ENCODE results near the gene MED9. TPM values are rescaled to one million over a fixed set of nuclear protein-coding genes. Genes with fewer than 3 reads are reported as not detected.
"Not testable (repeated sequence)": the region's sequence is repeated elsewhere in the genome, so short reads cannot be mapped to it uniquely, and the experiment has no call there.

MED9 gene
- polyA plus RNA-seq, 4 donors: 20.9 to 23.5 (median 22.3) TPM

- no peak for DNase-seq (ENCODE audit: low read depth in 4 of 4, low spot score in 2 of 4)
Measured at GRCh38 chr17:17454276-17454675, 22.5 kb upstream of the MED9 start.

GRCh38 chr17:17454700-17455099, 22.1 kb upstream of the MED9 start:
- DNase-seq (ENCODE audit: low read depth in 4 of 4, low spot score in 2 of 4): not testable (repeated sequence)

DNA sequence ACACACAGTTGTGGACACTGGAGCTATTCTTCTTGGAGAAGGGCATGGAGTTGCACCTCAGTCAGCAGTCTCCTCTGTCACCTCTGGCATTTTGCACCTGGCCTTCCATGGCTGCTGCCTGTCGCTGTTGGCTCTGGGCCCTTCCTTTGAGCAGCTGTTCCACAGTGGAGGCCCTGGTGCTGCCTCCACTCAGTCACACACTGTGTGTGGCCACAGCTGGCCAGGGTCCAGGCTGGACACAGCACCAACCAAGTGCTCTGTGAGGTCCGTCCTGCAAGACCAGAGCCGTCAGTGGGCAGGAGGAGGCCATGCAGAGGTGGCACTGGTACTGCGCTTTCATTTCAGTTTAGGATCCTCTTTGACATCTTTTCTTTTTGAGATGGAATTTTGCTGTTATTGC, 21.6 kb upstream of the MED9 start:
- no peak for DNase-seq (ENCODE audit: low read depth in 4 of 4, low spot score in 2 of 4)

DNA sequence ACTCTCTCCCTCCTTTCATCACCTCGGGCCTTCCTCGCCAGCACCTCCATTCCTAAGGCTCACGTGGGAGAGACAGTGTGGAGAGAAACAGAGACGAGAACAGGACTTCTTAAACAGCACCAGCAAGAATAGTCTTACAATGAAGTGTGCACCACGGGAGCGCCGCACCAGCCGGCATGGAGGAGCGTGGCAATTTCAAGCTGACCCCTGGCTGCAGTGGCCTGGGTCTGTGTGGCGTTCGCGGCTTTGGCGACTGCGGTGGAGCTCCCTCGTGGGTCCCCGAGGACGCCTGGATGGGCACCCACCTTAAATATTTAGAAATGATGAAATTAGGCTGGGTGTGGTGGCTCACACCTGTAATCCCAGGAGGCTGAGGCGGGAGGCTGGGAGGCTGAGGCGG, 20.5 kb upstream of the MED9 start:
- DNase-seq (ENCODE audit: low read depth in 4 of 4, low spot score in 2 of 4): no peak

DNA sequence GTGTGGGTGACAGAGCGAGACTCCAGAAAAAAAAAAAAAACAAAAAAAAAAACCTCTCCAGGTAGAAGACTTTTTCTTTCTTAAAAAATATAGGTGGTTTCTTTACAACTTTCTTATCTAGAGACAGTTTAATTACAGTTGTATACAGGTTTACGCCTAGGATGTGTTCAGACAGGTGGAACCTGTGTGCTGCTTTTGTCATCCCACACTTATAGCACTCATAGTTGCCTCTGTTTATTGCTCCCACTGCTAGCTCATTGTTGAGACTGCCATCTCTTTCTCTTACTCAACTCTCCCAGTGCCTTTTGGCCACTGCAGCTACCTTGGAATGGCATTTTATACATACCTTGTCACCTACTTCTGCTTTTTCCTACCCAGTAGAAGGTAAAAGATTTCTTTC, 19.1 kb upstream of the MED9 start:
- no peak for DNase-seq (ENCODE audit: low read depth in 4 of 4, low spot score in 2 of 4)

DNA sequence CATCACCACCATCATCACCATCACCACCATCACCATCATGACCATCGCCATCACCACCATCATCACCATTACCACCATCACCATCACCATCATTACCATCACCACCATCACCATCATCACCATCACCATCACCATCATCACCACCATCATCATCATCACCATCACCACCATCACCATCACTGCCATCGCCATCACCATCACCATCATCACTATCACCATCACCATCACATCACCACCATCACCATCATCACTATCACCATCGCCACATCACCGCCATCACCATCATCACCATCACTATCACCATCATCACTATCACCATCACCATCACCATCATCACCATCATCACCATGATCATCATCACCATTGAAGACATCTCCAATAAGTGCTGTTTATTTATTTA, 16.8 kb upstream of the MED9 start:
- DNase-seq (ENCODE audit: low read depth in 4 of 4, low spot score in 2 of 4): no peak

DNA sequence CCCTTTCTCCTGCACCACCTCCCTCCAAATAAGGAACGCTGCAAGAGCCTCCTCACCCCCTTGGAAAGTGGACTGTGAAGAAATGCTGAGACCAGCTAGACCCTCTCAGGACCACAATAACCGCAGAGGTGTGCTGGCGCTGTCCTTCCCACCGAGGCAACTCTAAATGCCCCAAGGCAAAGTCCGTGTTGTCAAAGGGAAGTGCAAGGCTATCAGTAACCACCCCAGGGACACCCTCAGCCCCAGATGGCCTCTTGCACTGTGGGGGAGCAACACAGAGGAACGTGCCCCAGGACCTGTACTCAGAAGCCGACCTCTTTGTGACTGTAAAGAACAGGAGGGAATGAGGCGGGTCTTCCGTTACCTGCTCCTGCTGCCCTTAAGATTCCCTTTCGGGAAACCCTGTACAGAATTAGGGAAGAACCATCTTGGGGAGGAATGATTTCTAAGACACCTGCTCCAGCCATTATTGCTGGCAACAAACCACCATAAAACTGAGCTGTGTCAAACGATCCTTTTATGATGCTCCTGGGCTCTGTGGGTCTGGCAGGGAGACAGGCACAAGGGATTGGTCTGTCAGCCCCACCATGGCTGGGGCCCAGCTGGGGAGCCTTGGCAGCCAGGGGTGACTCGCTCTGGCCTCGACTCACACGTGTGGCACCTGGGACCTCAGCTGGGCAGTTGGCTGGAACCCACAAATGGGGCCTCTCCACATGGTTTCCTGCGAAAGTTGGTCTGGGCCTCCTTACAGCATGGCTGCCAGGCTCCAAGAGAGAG, 14.6 kb upstream of the MED9 start:
- DNase-seq (ENCODE audit: low read depth in 4 of 4, low spot score in 2 of 4): no peak

DNA sequence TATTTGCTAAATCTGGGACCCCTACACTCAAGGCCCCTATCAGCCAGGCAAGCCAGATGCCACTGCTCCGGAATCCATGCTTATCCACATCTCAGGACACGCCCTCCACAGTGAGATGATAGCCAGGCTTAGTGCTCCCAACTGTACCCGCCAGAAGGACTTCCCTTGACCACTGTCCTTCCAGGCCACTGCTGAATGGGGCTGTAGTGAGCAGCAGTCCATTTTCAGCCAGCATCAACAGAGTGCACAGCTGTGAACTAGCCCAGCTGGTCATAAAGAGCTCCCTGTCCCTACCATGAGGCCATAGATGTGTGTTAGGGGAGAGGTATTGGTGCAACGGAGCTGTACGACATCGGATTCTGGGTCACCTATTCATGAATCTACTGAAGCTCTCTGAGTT, 13.0 kb upstream of the MED9 start:
- no peak for DNase-seq (ENCODE audit: low read depth in 4 of 4, low spot score in 2 of 4)

GRCh38 chr17:17465878-17466277, 10.9 kb upstream of the MED9 start:
- DNase-seq (ENCODE audit: low read depth in 4 of 4, low spot score in 2 of 4): not testable (repeated sequence)

- no peak for DNase-seq (ENCODE audit: low read depth in 4 of 4, low spot score in 2 of 4)
Measured at GRCh38 chr17:17466511-17466910, 10.3 kb upstream of the MED9 start.

- no peak for DNase-seq (ENCODE audit: low read depth in 4 of 4, low spot score in 2 of 4)
Measured at GRCh38 chr17:17467016-17467415, 9.8 kb upstream of the MED9 start.

GRCh38 chr17:17467720-17468119, 9.1 kb upstream of the MED9 start:
- no peak for DNase-seq (ENCODE audit: low read depth in 4 of 4, low spot score in 2 of 4)

DNA sequence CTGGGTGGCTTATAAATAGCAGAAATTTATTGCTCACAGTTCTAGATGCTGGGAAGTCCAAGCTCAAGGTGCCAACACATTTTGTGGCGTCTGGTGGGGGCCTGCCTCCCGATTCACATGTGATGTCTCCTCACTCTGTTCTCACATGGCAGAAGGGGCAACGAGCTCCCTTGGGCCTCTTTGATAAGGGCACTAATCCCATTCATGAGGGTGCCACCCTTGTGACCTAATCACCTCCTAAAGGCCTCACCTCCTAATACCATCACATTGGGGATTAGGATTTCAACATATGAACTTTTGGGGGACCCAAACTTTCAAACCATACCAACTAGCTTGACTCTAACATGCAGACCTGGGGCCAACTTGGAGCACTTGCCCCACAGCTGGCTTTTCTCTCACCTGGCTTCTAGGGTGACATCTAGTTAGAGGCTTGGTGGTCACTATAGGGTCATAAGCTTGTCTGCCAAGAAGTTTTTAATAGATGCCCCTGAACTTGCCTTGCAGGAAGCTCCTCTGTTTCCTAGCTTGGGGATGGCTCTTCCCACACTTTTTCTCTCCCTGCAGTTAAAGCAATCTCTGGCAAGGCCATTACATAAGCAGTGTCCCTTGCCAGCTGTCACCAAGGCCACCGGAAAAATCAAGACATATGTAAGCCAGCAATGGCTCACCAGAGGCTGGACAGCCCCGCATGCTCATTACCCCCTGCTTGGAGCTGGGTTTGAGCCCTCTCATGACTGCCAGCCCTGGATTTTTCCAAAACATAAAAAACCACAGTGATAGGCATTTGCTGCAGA, 8.4 kb upstream of the MED9 start:
- no peak for DNase-seq (ENCODE audit: low read depth in 4 of 4, low spot score in 2 of 4)

GRCh38 chr17:17469358-17469757, 7.4 kb upstream of the MED9 start:
- DNase-seq (ENCODE audit: low read depth in 4 of 4, low spot score in 2 of 4): no peak

- DNase-seq (ENCODE audit: low read depth in 4 of 4, low spot score in 2 of 4): no peak
Measured at GRCh38 chr17:17469996-17470395, 6.8 kb upstream of the MED9 start.

- DNase-seq (ENCODE audit: low read depth in 4 of 4, low spot score in 2 of 4): no peak
Measured at GRCh38 chr17:17472333-17472920, 4.4 kb upstream of the MED9 start.

GRCh38 chr17:17474341-17474740, 2.5 kb upstream of the MED9 start:
- no peak for DNase-seq (ENCODE audit: low read depth in 4 of 4, low spot score in 2 of 4)

DNA sequence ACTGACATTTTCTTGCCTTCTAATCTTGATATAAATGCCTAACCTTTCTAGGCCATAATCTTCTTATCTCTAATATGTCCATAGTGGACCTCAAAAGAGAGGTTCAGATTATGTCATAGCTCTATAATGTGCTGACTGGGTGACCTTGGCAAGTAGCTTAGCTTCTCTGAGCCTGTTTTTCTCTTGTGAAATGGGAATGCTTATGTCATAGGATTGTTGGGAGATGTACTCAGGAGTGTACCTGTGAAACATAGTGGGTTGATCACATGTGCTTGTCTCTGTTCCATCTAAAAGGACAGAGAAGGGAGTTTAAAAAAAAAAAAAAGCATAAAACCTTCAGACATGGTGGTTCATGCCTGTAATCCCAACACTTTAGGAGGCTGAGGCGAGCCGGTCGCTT, 2.4 kb downstream of the MED9 start:
- DNase-seq (ENCODE audit: low read depth in 4 of 4, low spot score in 2 of 4): no peak

DNA sequence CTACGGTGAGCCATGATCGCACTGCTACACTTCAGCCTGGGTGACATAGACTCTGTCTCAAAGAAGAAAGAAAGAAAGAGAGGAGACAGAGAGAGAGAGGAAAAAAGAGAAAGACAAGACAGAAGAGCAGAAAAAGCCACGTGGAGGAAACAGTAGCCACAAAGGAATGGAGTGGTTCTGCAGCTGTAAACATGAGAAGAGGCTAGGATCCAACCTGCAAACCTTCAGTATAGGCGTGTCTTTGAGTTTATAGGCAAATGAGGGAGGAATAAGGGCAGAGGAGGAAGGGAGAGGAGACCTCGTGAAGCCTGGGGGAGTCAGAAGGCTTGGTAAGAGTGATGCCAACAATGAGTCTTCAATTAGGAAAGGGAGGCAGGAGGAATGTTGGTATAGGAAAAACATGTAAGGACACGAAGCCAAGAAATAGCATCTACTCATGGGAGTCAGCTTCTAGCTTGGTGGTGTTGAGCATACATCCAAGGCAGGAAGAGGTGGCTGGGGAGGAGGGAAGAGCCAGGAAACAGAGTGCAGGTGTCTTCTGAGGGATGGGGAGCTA, 3.9 kb downstream of the MED9 start:
- DNase-seq (ENCODE audit: low read depth in 4 of 4, low spot score in 2 of 4): no peak

DNA sequence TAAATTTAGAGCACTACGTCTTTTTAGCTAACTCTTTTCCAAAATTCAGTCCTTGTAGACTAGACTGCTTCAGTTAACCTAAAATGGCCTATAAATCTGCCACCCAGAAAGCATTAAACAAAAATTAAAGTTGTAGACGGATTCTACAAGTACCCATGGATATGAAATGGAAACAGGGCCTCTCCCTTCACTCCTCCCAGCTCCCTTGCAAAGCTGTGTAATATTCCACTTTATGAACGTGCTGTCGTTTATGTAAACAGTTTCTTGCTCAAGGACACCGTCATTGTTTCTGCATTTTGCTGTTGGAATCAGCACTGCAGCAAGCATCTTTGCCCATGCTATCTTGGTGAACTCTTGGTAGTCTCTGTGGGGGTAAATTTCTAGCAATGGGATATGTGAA, 5.1 kb downstream of the MED9 start:
- DNase-seq (ENCODE audit: low read depth in 4 of 4, low spot score in 2 of 4): no peak

GRCh38 chr17:17484451-17484899, 7.7 kb downstream of the MED9 start:
- DNase-seq (ENCODE audit: low read depth in 4 of 4, low spot score in 2 of 4): no peak
